GM21723 (cell line): ENCODE results near the gene DENND2C.

Experiments
- ATAC-seq: cut with Tn5 transposase; IDR thresholded peaks from one replicate; pipeline ENCODE4 v1.9.1; 2021; ENCODE audit warnings: mild to moderate bottlenecking, moderate library complexity; ENCODE audit not compliant: unreplicated experiment

Gene DENND2C

GRCh38 chr1:114677691-114678090 lies 7.8 kb upstream of the DENND2C start:
- ATAC-seq = no peak

- ATAC-seq = no peak
Observed at GRCh38 chr1:114676115-114676514, 6.3 kb upstream of the DENND2C start.

GRCh38 chr1:114671939-114672275 lies 2.1 kb upstream of the DENND2C start:
- no peak for ATAC-seq

- no peak for ATAC-seq
Observed at GRCh38 chr1:114671011-114671938, 1.4 kb upstream of the DENND2C start.

GRCh38 chr1:114670083-114671010 lies 498 bp upstream of the DENND2C start:
- ATAC-seq = peak; percentile 99

- ATAC-seq = no peak
Observed at GRCh38 chr1:114668784-114669561, 876 bp downstream of the DENND2C start.

- no peak for ATAC-seq
Observed at GRCh38 chr1:114668373-114668772, 1.5 kb downstream of the DENND2C start.

GRCh38 chr1:114666954-114667353 lies 2.9 kb downstream of the DENND2C start:
- no peak for ATAC-seq

GRCh38 chr1:114660238-114660637 lies 9.6 kb downstream of the DENND2C start:
- ATAC-seq = no peak

- no peak for ATAC-seq
Observed at GRCh38 chr1:114651893-114652292, 18.0 kb downstream of the DENND2C start.

- ATAC-seq = no peak
Observed at GRCh38 chr1:114648503-114648902, 21.3 kb downstream of the DENND2C start.

GRCh38 chr1:114641377-114641776 lies 28.5 kb downstream of the DENND2C start:
- ATAC-seq = no peak

GRCh38 chr1:114638910-114639309 lies 30.9 kb downstream of the DENND2C start:
- ATAC-seq = no peak

GRCh38 chr1:114632427-114632826 lies 37.4 kb downstream of the DENND2C start:
- no peak for ATAC-seq

GRCh38 chr1:114627107-114627506 lies 42.7 kb downstream of the DENND2C start:
- no peak for ATAC-seq

GRCh38 chr1:114623364-114623763 lies 46.5 kb downstream of the DENND2C start:
- ATAC-seq = no peak

GRCh38 chr1:114620419-114620818 lies 49.4 kb downstream of the DENND2C start:
- ATAC-seq = no peak

GRCh38 chr1:114618606-114619005 lies 51.2 kb downstream of the DENND2C start:
- no peak for ATAC-seq

- ATAC-seq = no peak
Observed at GRCh38 chr1:114610546-114611245, 59.2 kb downstream of the DENND2C start.

- no peak for ATAC-seq
Observed at GRCh38 chr1:114609826-114610225, 60.0 kb downstream of the DENND2C start.
